C1 segment of cervical spinal cord (tissue), 14 donors: ENCODE results near the gene AZIN2.
"Not testable (repeated sequence)": the region's sequence is repeated elsewhere in the genome, so short reads cannot be mapped to it uniquely, and the experiment has no call there.

Experiments
- DNase-seq, 14 donors: peaks; one replicate each; lab custom pipeline; 2025; lab: John Stamatoyannopoulos, UW

AZIN2 gene

DNA sequence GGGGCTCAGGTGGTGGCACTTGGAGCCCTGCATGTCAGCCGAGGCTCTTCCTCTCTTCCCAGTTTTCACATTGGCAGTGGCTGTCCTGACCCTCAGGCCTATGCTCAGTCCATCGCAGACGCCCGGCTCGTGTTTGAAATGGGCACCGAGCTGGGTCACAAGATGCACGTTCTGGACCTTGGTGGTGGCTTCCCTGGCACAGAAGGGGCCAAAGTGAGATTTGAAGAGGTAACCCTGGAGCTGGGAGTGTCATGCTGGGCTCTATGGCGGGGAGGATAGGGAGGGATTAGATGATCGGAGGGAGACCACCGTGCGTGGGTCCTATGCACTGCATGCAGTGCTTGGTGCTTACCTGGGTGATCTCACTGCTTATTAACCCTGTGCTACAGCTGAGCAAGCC is 13.5 kb downstream of the AZIN2 start:
- DNase-seq = no peak

DNA sequence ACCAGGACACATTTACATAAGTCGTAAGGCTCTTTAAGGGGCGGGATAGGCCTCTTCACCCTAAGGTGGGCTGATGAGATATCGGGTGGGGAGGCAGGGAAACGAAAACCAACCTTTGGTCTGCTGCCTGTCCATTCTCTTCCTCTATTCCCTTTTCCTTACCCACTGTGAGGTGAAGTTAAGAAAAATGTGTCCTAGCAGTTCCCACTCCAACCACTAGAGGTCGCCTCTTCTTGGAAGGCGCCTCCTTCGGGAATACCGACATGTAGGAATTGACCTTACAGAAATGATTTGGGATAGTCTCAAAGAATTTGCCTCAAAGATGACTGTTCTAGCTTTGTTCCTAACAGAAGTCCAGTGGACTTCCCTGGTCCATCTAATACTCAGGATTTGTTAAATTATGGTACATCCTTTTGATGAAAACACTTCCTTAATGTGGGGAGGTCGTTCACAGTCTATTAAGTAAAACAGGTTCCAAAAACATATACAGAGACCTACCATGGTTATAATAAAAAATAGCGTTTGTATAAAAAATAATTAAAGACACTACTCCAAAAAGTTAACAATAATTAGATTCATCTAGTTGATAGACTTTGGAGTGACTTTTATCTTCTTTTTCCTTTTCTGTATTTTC is 14.1 kb downstream of the AZIN2 start:
- peak in 7 of 14 donors; percentile 3 to 34 (median 21) for DNase-seq

DNA sequence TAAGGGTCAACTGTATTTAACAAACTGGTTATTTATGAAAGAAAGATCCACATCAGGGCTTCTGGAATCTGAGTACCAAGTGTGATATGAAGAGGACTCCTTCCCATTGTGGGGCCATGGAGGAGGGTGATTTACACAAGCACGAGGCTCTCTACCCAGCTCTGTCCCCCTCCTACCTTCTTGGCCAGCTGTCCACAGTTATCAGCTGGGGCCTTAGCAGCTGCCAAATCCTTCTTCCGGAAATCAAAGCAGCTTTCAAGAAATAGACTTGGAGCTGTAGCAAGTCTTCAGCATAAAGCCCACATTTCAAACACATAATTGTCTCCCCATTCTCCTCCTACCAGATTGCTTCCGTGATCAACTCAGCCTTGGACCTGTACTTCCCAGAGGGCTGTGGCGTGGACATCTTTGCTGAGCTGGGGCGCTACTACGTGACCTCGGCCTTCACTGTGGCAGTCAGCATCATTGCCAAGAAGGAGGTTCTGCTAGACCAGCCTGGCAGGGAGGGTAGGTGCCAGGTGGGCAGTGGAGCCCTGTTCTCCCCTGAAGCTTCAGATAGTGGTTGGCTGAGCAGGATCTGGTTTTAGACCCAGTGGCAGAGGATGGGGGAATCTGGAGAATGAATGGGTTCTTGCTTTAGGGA is 15.5 kb downstream of the AZIN2 start:
- DNase-seq = no peak

DNA sequence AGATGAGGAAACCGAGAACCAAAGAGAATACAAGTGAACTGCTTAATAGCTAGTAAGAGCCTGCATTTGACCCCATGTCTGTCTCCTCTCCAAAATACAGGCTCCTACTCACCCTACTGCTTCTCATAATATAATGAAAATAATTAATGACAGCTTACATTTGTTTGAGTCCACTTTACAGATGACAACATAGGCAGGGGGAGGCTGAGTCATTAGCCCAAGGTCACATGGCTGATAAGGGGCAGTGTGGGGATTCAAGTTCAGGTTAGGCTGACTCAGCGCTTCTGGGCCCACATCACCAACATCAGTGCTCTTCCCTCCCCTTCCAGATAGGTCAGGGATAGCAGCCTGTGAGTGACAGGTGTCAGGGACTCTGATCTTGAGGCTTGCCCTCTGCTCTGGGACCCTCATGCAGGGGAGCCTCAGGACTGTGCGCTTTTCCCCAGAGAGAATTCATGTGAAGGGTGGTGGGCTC is 16.2 kb downstream of the AZIN2 start:
- no peak for DNase-seq

DNA sequence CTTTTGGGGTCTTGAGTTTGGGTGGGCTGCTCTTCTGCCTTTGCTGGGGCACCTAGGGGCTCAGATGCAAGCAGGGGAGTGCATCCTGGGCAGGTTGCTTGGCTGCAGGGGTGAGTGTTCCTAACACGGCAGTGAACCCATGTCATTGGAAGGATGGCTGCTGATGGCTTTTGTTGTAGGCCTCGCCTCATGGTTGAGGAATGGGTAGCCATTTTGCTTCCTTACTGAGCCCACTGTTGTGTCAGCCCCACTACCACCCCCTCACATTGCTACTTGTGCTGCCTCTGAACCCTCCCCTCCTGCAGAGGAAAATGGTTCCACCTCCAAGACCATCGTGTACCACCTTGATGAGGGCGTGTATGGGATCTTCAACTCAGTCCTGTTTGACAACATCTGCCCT is 16.8 kb downstream of the AZIN2 start:
- DNase-seq = no peak

DNA sequence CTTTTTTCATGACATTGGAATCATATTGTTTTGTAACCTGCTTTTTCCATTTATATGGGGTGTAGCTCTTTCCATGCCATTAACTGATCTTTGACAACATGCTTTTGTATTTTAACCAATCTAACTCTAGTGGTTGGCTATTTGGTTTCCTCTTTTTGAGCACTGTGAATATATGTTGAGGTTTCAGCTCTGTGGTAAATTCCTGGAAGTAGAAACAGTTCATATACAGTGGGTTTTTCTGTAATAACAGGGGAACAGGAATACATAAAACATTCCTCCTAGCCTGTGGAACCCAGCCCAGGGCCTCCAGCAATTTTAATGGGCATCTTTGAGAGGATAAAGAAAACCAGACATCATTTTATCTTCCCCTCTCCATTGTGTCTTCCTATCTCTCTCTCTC is 17.4 kb downstream of the AZIN2 start:
- no peak for DNase-seq

DNA sequence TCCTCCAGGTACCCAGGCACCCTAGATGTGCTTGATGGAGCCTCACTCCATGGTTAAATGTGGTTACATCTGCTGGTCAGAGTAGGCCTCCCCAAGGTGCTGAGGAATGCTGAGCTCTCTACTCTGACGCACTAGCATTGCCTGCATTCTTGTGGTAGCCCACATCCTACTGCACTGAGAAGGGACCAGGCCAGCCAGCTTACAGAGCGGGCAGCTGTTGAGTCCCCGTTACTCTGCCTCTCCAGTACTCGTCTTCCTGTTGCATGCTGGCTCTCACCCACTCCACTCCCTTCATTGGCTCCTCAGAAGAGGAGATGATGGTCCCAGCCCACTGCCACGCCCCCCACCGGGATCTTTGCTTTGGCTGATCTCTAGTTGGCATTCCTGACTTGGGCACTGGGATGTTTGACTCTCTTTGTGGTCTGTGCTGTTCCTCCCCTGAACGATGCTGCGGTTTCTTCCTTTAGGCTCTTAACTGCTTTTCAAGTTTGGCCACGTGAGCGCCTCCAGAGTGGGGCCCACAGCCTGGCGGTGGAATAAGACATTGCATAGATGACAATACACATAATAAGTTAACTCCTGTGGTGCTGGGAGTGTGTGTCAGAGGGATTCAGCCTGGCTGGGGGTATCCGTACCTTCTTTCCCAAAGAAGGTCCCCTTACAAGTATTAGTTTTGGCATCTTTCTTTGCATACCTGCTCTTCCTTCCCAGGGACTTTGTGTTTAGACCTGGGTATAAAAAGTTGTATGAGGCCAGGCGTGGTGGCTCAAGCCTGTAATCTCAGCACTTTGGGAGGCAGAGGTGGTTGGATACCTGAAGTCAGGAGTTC is 18.6 kb downstream of the AZIN2 start:
- DNase-seq = no peak

DNA sequence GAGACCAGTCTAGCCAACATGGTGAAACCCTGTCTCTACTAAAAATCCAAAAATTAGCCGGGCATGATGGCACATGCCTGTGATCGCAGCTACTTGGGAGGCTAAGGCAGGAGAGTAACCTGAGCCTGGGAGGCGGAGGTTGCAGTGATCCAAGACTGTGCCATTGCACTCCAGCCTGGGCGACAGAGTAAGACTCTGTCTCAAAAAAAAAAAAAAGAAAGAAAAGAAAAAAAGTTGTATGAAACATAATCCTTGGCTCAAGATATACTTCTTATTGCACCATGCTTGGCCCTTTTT is 19.1 kb downstream of the AZIN2 start:
- not testable (repeated sequence) for DNase-seq

DNA sequence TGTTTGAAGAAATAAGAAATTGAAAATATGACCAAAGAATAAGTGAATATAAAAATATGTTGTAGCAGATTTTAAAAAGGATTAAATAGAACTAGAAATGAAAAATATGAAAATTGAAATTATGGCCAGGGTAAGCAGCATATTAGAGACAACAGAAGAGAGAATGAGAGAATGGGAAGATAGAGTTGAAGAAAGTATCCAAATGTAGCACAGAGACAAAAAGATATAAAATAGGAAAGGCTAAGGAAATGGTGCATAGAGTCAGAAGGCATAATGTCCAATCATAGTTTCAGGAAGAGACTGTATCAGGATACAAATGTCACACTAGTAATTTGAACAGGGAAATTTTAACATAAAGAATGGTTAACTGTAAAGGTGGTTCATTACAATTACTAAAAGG is 29.5 kb downstream of the AZIN2 start:
- no peak for DNase-seq

DNA sequence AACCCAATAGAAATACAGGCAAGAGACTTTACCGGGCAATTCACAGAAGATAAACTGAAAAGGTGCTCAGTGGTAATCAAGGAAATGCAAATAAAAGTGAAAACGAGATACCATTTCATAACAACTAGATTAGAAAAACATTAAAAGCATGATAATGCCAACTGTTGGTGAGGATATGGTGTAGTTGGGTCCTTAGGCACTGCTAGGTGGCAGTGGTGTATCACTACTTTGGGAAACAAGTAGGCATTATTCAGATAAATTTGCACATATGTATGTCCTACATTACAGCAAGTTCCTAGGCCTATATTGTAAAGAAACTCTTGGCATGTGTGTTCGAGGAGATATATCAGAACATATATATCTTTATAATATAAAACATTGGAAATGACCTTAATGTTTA is 31.0 kb downstream of the AZIN2 start:
- no peak for DNase-seq

DNA sequence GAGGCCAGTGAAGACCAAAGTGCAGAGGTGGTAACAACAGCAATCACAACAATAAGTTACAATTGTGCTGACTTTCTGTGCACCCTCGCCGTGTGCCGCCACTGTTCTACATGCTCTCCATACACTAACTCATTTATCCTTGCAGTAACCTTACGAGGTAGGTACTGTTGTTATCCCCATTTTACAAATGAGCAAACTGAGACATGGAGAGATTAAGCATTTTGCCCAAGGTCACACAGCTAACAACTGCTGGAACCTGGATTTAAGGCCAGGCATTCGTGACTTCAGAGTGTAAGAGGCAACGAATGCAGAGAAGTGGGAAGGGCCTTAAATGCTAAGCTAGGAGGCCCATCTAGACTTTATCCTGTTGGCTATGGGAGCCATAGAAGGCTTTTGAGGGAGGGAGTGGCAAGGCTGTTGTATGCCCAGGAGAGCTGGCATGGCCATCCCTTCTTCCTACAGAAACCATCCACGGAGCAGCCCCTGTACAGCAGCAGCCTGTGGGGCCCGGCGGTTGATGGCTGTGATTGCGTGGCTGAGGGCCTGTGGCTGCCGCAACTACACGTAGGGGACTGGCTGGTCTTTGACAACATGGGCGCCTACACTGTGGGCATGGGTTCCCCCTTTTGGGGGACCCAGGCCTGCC is 36.6 kb downstream of the AZIN2 start:
- no peak for DNase-seq

DNA sequence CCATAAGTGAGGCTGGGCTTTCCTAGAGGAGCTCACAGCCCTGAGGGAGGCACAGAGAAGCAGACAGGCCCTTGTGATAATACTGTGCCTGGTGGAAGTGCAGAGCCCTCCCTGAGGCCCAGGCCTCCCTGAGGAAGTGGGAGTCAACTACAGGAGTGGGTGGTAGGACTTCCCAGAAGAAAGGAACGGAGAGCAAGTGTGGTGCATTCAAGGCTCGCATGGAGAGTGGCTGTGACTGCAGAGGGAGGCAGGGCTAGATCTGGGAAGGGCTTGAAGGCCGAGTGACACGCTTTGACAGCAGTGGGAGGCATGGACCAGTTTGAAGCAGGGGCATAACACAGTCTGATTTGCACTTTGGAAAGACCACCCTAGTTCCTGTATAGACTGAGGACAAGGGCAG is 37.3 kb downstream of the AZIN2 start:
- no peak for DNase-seq

DNA sequence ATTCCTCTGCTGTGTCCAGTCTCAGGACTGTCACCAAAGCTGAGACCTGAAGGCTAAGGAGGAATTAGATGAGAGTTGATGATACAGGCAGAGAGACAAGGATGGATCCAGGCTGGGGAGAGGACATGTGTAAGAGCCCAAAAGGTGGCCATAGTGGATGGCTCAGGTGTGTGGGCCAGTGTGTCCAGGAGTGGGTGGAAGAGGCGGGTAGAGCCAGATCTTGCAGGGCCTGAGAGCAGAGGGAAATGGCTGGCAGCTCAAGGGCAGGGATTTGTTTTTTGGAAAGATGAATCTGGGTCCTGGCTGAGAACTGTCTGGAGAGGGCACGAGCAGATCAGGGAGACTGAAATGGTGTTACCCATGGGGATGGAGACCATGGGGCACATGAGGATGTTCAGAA is 38.1 kb downstream of the AZIN2 start:
- DNase-seq = no peak

DNA sequence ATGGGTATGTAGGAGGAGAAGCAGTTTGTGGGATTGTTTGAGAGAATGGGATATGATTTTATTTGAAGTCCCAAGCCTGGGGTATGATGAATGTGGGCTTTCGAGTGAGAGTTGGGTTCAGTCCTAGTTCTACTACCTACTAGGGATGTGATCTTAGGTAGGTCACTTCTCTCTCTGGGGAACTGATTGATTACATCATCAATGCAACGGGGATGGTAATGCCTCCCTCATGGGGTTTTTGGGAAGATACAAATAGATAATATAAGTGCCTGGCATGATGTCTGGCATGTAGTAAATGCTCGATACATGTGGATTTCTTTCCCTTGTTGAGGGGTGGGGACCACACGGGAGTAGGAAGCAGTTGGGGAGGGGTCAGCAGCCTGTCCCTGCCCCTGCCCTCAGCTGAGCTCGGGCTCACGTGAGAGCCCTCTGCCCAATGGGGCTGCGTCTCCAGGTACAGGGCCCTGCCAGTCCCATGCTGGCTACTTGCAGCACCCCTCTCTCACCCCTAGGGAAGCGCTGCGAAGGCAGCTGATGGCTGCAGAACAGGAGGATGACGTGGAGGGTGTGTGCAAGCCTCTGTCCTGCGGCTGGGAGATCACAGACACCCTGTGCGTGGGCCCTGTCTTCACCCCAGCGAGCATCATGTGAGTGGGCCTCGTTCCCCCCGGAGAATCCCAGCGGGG is 38.7 kb downstream of the AZIN2 start:
- no peak for DNase-seq

DNA sequence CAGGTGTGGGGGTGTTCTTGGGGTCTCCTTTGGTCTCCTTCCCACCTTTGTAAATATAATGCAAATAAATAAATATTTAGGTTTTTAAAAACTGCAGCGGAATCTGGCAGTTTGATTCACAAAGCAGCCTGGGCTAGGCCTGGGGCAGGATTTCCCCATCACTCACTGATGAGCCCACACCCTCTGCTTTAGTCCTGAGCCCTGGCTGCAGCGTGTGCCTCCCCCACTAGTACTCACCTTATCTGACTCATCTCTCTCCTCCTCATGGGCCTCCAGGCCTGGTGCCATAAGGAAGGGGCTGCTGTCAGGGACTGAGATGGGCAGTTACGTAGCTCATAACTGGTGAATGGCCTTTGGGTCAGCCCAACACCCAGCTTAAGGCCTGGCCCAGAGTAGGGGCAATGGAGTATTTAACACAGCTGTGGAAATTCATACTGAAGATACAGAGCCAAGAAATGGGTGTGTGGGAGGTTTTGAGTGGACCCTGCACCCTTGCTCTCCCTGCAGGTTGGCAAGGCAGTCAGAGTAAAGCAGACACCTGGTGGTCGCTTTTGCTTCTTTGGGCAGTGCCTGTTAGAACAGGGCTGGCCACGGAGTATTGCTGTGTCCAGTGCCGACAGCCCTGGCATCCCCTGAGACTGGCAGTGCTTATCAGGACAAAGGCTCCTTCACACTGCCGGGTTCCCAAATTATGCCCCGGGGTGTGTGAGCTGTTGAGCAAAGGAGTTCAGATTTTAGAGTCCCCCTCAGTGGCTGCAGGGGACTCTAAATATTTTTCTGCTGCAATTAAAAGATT is 39.7 kb downstream of the AZIN2 start:
- no peak for DNase-seq

DNA sequence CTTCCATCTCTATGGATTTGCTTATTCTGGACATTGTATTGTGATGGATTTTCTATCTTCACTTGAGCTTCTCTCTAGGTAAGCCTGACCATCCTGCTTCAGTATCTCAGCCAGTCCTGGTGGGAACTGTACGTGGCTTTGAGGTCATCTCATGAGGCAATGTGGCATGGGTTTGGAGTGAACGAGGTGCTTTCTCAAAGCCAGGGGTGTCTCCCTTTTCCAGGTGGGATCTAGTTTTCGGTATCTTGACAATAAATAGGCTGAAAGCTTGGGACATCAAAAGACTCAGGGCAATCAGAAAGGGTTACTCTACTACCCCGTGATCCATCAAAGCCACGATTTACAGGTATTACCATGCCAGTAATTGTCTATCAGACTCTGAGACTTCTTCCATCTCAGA is 40.8 kb downstream of the AZIN2 start:
- no peak for DNase-seq

DNA sequence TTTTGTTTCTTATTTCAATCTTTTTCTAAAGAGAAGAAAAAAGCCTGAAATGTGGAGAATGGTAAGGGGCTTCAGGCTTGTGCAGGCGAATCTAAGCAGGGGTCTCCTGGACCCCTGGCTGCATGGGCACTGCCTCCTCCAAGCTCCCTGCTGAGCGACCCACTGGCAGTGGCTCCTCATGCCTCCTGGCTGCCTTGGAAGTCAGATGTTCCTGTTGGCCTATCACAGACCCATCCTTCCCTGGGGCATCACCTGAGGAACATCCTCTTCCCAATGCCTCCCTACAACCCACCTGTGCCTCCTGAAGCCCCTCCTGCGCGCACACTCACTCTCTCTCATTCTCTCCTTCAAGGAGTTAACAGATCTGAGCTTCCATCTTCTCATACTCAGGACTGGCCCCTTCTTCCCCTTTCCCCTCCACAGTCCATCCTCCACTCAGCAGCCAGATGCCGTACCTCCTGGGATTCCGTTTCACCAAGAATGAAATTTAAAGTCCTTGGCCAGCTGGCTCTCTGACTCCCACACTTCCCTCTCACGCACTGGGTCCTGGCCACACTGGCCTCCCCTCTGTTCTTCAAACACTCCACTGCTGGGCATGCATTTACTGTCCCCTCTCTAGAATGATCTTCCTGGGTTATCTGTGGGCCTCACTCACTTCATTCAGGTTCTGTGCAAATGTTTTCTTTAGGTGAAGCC is 41.7 kb downstream of the AZIN2 start:
- no peak for DNase-seq

DNA sequence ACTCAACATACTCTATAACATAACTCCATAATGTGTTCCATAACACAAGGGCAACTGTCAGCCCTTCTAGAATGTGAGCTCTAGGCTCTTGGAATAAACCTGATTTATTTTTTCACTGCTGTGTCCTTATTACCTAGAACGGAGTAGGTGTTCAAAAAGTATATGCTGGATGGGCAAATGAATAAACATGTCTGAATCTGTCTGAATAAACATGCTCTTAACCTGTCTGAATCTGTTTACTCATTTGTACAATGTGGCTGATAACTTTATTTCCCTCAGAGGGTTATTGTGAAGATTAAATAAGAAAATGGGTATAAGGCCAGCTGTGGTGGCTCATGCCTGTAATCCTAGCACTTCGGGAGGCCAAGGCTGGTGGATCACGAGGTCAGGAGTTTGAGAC is 42.3 kb downstream of the AZIN2 start:
- no peak for DNase-seq

DNA sequence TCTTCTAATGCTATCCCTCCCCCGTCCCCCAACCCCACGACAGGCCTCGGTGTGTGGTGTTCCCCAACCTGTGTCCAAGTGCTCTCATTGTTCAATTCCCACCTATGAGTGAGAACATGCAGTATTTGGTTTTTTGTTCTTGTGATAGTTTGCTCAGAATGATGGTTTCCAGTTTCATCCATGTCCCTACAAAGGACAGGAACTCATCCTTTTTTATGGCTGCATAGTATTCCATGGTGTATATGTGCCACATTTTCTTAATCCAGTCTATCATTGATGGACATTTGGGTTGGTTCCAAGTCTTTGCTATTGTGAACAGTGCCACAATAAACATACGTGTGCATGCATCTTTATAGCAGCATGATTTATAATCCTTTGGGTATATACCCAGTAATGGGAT is 43.7 kb downstream of the AZIN2 start:
- not testable (repeated sequence) for DNase-seq

DNA sequence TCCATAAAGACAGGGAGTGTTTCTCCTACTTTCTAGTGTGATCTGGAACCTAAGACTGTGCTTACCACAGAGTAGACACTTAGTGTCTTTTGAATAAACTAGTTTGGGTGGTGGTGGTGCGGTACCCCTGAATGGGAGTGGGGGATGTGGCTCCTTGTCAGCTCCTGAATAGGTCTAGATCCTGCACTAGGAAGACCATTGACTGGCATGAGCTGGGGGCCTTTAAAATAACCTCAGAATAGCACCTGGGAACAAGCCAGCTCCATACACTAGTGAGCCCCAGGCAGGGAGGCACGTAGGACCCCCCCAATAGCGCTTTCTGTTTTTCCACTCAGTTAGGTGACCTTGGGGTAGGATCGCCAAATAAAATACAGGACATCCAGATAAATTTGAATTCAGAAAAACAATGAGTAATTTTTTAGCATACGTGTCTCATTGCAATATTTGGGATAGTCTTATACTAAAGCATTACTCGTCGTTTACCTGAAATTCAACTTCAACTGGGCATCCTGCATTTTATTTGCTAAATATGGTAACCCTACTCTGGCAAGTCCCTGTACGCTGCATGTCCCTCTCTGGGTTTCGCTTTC is 45.6 kb downstream of the AZIN2 start:
- no peak for DNase-seq
